Measurements from ENCODE around the gene ISM1. TPM values are rescaled to one million over a fixed set of nuclear protein-coding genes. Genes with fewer than 3 reads are reported as not detected.

The ISM1 gene
- total RNA-seq, 4 donors from 2014 or later, result 0.70 to 3.3 (median 1.7) TPM

GRCh38 chr20:13221673-13222318 lies 722 bp downstream of the ISM1 start:
- H3K27me3 ChIP-seq, result peaks cover 0 to 19% of the 10 kb centered on the region in 2 donors
- H3K9me3 ChIP-seq, result no peaks in the 10 kb centered on the region
- no peaks in the 10 kb centered on the region for H3K36me3 ChIP-seq
- no peak overlapping the region for H3K27ac ChIP-seq
- H3K4me3 ChIP-seq, result peak overlapping the region in 3 of 4 donors; percentile 41 to 74 (median 68)
- H3K4me1 ChIP-seq, result peaks cover 0 to 21% (median 0%) of the 10 kb centered on the region in 4 donors
- TF ChIP-seq, protein P1, sequence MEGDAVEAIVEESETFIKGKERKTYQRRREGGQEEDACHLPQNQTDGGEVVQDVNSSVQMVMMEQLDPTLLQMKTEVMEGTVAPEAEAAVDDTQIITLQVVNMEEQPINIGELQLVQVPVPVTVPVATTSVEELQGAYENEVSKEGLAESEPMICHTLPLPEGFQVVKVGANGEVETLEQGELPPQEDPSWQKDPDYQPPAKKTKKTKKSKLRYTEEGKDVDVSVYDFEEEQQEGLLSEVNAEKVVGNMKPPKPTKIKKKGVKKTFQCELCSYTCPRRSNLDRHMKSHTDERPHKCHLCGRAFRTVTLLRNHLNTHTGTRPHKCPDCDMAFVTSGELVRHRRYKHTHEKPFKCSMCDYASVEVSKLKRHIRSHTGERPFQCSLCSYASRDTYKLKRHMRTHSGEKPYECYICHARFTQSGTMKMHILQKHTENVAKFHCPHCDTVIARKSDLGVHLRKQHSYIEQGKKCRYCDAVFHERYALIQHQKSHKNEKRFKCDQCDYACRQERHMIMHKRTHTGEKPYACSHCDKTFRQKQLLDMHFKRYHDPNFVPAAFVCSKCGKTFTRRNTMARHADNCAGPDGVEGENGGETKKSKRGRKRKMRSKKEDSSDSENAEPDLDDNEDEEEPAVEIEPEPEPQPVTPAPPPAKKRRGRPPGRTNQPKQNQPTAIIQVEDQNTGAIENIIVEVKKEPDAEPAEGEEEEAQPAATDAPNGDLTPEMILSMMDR (IDR thresholded peaks at IDR 0.05), result peak in 1 of 6 experiments; percentile 9
- no peak for TF ChIP-seq POLR2A (IDR thresholded peaks at IDR 0.05)
- peak in 2 of 3 donors; percentile 61 to 70 for DNase-seq

DNA sequence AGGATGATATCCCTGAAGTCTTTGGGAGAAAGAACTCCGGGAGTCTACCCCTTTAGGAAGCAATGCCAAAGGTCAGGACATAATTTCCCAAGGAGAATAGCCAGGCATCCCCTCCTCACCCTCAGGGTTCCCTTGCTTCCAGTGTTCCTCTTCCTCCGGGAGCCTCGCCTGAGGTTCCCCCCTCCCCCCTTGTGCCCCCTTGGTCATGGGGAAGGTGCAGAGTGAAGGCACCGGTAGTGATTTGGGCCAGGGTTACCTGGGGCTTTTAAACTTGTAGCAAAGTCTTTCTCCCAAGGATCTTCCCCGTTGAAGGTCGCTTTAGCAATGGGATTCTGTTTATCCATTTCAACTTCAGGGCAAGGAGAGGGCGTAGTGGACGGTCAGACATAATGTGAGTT lies 1.2 kb downstream of the ISM1 start:
- H3K27ac ChIP-seq, result no peak overlapping the region
- peaks cover 0 to 21% (median 0%) of the 10 kb centered on the region in 4 donors for H3K4me1 ChIP-seq
- DNase-seq, result no peak
- peaks cover 0 to 19% of the 10 kb centered on the region in 2 donors for H3K27me3 ChIP-seq
- no peaks in the 10 kb centered on the region for H3K36me3 ChIP-seq
- no peaks in the 10 kb centered on the region for H3K9me3 ChIP-seq
- TF ChIP-seq POLR2A (IDR thresholded peaks at IDR 0.05), result no peak
- TF ChIP-seq, protein P1 (IDR thresholded peaks at IDR 0.05), result no peak
- H3K4me3 ChIP-seq, result peak overlapping the region in 1 of 4 donors; percentile 74

GRCh38 chr20:13223736-13224520 lies 2.9 kb downstream of the ISM1 start:
- Histone ChIP-seq H3K4me1 (peaks cover 0 to 21% (median 0%) of the 10 kb centered on the region in 4 donors), H3K36me3 (no peaks in the 10 kb centered on the region), H3K27ac (no peak overlapping the region), H3K9me3 (no peaks in the 10 kb centered on the region), H3K4me3 (no peak overlapping the region), H3K27me3 (peaks cover 0 to 19% of the 10 kb centered on the region in 2 donors)
- DNase-seq, result no peak
- TF ChIP-seq POLR2A (IDR thresholded peaks at IDR 0.05), result no peak
- TF ChIP-seq, protein P1 (IDR thresholded peaks at IDR 0.05), result no peak

DNA sequence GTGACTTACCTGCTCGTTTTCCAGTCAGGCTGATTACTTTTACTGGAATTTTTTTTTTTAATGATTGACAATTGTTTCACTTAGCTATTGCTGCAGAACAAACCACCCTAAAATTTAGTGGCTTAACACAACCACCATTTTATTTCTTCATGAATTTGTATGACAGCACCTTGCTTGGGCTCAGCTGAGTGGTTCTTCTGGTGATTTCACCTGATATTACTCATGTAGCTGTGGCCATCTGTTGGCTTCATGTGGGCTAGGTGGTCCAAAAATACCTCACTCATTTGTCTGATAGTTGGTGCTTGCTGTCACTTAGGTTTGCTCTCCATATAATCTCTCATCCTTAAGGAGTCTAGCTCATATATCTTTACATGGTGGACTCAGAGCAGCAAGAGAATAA lies 5.3 kb downstream of the ISM1 start:
- no peak overlapping the region for H3K27ac ChIP-seq
- no peak for DNase-seq
- H3K4me1 ChIP-seq, result peaks cover 0 to 6% (median 0%) of the 10 kb centered on the region in 4 donors
- H3K36me3 ChIP-seq, result no peaks in the 10 kb centered on the region
- H3K4me3 ChIP-seq, result no peak overlapping the region
- no peaks in the 10 kb centered on the region for H3K9me3 ChIP-seq
- peaks cover 0 to 4% of the 10 kb centered on the region in 2 donors for H3K27me3 ChIP-seq
- TF ChIP-seq, protein P1 (IDR thresholded peaks at IDR 0.05), result no peak
- no peak for TF ChIP-seq POLR2A (IDR thresholded peaks at IDR 0.05)

GRCh38 chr20:13228771-13229170 lies 7.7 kb downstream of the ISM1 start:
- H3K9me3 ChIP-seq, result no peaks in the 10 kb centered on the region
- no peak overlapping the region for H3K4me3 ChIP-seq
- no peaks in the 10 kb centered on the region for H3K27me3 ChIP-seq
- H3K27ac ChIP-seq, result no peak overlapping the region
- no peaks in the 10 kb centered on the region for H3K4me1 ChIP-seq
- TF ChIP-seq, protein P1 (IDR thresholded peaks at IDR 0.05), result no peak
- no peak for TF ChIP-seq POLR2A (IDR thresholded peaks at IDR 0.05)
- H3K36me3 ChIP-seq, result no peaks in the 10 kb centered on the region
- no peak for DNase-seq
